ENCODE measurements around the gene PTPRA.
"Not testable (repeated sequence)": the region's sequence is repeated elsewhere in the genome, so short reads cannot be mapped to it uniquely, and the experiment has no call there.

PTPRA gene

DNA sequence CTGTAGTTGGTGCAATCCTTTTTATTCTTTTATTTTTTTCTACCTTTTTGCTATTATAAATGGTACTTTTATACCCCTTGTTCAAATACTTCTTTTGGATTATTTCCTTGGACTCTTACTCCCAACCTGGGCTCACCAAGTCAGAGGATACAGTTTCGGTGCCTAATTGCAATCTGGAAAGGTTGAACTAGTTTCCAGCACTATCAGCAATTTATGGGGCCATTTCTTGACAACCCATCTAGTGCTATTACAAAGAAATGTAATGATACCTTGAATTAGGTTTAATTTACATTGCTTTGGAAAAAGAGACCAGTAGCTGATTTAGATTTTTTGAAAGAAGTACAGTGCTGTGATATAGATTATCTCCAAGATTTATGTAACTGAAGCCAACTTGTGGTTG lies 5.2 kb downstream of the PTPRA start:
- intact Hi-C loops (cut with DNase I), result loop anchor here (10.0 kb wide), 1 partner anchor 66 kb away; no protein-coding TSS in a partner anchor
- DNase-seq, result no peak

DNA sequence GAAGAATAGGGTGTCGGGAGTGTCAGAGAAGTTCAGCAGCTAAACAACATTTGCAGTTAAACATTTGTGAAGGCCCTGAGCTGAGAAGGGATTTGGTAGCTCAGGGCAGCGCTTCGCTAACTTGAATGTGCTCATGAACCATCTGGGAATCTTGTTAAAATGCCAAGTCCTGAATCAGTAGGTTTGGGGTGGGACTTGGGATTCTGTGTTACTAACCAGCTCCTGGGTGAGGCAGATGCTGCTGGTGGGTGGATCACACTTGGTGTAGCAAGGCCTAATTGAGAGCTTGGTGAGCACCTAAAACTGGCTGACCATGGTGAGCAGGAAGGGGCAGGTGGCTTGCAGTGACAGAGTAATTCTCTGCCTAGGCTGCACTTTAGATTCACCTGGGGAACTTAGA lies 5.9 kb downstream of the PTPRA start:
- intact Hi-C loops (cut with DNase I), result loop anchor here (10.0 kb wide), 1 partner anchor 66 kb away; no protein-coding TSS in a partner anchor
- DNase-seq, result peak in 5 of 42 donors; percentile 5 to 55 (median 13)

DNA sequence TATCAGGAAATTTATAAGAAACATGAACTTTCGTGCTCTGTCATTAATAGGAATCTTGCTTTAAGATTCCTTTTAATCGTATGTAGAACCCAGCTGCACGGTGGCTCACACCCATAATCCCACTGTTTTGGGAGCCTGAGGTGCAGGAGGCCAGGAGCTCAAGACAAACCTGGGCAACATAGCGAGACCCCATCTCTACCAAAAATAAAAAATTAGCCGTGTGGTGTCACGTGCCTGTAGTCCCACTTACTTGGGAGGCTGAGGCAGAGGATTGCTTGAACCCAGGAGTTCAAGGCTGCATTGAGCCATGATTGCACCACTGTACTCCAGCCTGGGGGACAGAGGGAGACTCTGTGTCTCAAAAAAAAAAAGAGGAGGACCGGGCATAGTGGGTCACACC lies 7.4 kb downstream of the PTPRA start:
- intact Hi-C loops (cut with DNase I), result no loop called here
- peak in 1 of 42 donors; percentile 18 for DNase-seq

- intact Hi-C loops (cut with DNase I), result no loop called here
- no peak for DNase-seq
Measured at GRCh38 chr20:2883726-2884637, 10.7 kb downstream of the PTPRA start.

GRCh38 chr20:2887715-2888114 lies 14.4 kb downstream of the PTPRA start:
- intact Hi-C loops (cut with DNase I), result no loop called here
- no peak for DNase-seq

DNA sequence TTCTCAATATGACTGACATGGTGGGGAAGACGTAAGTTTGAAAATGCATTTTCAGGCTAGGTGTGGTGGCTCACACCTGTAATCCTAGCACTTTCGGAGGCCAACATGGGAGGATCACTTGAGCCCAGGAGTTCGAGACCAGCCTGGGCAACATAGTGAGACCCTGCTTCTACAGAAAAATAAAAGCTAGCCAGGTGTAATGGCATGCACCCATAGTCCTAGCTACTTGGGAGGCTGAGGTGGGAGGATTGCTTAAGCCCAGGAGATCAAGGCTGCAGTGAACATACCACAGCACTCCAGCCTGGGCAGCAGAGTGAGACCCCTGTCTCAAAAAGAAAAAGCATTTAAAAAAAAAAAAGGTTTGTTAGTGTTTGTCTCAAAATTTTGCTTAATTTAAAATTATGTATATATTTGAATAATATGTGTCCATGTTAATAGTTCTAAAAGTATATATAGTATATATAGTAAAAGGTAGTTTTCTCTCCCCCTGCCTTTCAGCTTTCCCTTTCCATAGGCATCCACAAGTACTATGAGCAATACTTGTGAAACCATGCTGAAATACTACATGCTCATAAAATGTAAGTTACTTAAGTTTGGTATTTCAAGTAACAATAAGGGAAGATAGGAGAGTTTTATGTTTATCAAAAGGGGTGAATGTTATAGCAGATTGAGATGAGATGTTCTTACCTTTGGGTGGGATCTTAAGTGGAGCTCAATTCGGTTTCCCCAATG lies 15.1 kb downstream of the PTPRA start:
- intact Hi-C loops (cut with DNase I), result no loop called here
- DNase-seq, result no peak

DNA sequence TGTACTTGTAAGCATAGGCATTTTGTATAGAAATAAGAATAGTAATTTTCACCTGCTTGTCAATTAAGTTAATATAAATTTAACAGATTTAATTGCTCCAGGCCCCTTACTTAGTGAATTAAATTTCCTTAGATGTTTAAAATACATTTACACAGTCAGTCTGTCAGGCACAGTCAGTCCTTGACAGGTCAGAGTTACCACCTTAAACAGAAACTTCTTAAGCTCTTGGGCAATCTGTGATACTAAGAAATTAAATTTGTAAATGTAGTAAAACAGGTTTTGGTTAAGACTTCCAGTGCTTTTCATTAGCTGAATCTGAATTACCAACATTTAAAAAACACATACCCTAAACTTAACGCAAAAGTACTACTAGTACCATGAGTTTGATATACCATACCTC lies 15.9 kb downstream of the PTPRA start:
- DNase-seq, result no peak
- intact Hi-C loops (cut with DNase I), result no loop called here

GRCh38 chr20:2889797-2890196 lies 16.5 kb downstream of the PTPRA start:
- DNase-seq, result no peak

DNA sequence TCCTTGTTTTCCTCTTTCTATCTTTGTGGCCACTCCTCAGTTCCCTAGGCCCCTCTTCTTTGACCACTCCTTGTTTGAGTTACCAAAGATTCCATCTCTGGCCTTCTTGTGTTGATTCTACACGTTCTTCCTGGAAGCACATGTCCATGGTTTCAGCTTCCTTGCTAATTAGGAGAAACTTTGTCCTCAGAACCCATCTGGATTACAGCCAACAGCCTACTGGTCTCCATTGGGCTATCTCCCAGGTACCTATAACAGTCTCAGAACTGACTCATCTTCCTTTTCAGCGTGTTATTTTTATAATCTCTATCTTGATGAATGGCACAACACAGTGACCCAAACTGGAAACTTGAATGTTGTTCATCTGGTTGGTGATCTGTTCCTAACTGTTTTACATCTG lies 17.5 kb downstream of the PTPRA start:
- no peak for DNase-seq
- intact Hi-C loops (cut with DNase I), result no loop called here

More at GRCh38 chr20:2889797-2890196, 16.5 kb downstream of the PTPRA start:
- intact Hi-C loops (cut with DNase I), result no loop called here

- intact Hi-C loops (cut with DNase I), result no loop called here
Measured at GRCh38 chr20:2891343-2891742, 18.1 kb downstream of the PTPRA start.

GRCh38 chr20:2892376-2892775 lies 19.1 kb downstream of the PTPRA start:
- intact Hi-C loops (cut with DNase I), result no loop called here
- DNase-seq, result no peak

More at GRCh38 chr20:2891343-2891742, 18.1 kb downstream of the PTPRA start:
- no peak for DNase-seq

GRCh38 chr20:2894221-2894620 lies 20.9 kb downstream of the PTPRA start:
- no peak for DNase-seq
- intact Hi-C loops (cut with DNase I), result no loop called here

DNA sequence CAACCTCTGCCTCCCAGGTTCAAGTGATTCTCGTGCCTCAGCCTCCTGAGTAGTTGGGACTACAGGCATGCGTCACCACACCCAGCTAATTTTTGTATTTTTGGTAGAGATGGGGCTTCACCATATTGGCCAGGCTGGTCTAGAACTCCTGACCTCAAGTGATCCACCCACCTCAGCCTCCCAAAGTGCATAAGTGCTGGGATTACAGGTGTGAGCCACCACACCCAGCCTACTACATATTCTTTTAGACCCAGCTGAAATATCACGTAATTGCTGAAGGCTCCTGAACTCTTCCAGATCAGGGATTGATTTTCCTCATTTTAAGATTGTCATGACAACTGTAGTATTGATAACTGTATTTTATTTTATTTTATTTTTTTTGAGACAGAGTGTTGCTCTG lies 21.9 kb downstream of the PTPRA start:
- DNase-seq; intact Hi-C loops (cut with DNase I): not testable (repeated sequence)

DNA sequence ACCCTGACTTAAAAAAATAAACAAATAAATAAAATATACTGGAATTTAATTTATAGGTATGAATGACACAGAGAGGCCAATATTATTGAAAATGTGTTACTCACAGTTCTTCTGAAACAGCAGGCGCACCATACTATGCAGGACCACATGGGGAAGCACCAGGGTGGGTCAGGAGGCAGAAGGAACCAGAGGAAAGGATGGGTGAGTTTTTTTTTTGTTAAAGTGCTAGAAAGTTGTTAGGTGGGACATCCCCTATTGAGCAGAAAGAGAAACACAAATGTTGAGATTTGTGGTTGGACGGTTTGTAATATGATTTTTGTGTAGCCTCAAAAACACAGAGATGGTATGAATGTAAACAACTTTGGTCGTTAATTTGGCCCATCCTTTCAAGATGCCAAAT lies 26.0 kb downstream of the PTPRA start:
- intact Hi-C loops (cut with DNase I), result no loop called here

GRCh38 chr20:2900845-2901592 lies 27.7 kb downstream of the PTPRA start:
- intact Hi-C loops (cut with DNase I), result no loop called here
- DNase-seq, result peak in 6 of 42 donors; percentile 9 to 66 (median 18)

More for the DNA sequence above, 26.0 kb downstream of the PTPRA start:
- no peak for DNase-seq

GRCh38 chr20:2902291-2902690 lies 29.0 kb downstream of the PTPRA start:
- intact Hi-C loops (cut with DNase I), result no loop called here
- DNase-seq, result peak in 4 of 42 donors; percentile 7 to 26 (median 15)

DNA sequence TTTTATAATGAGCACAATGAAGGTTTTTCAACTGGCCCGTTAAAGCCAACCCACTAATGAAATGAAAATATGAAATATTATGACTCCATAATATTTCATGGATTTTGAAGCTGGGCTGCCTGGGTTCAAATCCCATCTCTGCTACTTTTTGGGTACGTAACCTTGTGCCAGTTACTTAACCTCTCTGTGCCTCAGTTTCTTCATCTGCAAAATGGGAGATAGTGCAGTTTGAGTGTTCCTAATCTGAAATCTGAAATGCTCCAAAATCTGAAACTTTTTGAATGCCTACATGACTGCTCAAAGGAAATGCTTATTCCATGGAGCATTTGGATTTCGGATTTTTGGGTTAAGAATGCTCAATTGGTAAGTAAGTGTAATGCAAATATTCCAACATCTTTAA lies 29.5 kb downstream of the PTPRA start:
- intact Hi-C loops (cut with DNase I), result no loop called here
- DNase-seq, result no peak

DNA sequence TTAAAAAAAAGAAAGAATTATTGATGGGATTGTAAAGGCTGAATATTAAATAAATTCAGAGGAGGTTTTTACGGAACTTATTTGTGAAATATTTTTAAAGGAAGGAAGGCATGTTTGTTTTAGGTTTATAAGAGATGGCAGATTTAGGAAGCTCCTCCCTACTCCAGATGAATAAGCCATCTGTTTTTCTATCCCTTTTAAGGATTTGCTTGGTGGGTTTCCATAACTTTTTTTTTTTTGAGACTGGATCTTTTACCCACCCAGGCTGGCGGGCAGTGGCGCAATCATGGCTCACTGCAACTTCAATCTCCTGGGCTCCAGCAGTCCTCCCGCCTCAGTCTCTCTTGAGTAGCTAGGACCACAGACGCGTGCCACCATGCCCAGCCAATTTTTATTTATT lies 30.4 kb downstream of the PTPRA start:
- DNase-seq, result no peak
- intact Hi-C loops (cut with DNase I), result no loop called here

DNA sequence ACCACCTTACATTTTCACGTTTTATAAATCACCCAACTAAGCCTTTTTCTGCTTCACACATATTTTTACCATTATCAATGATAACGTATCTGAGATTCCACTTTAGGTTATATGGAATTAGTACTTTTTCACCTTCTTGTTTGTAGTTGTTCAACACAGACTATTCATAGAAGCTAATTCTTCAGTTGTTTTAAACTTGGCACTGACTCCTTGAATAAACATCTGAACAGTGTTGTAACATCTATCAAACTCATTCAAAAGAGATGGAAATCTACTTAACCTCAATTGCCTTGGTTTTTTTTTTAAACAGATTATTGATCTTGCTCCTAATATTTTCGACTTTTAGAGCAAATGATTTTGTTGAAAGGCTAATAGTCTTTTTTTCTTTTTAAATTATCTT lies 34.2 kb downstream of the PTPRA start:
- intact Hi-C loops (cut with DNase I), result no loop called here

More for the DNA sequence above, 34.2 kb downstream of the PTPRA start:
- no peak for DNase-seq

All from head of caudate nucleus (tissue), 42 donors.